HG03025 (cell line): ENCODE results near the gene MT3.
"Not testable (repeated sequence)": the region's sequence is repeated elsewhere in the genome, so short reads cannot be mapped to it uniquely, and the experiment has no call there.

Source experiments
- ATAC-seq: cut with Tn5 transposase; IDR thresholded peaks from one replicate; pipeline ENCODE4 v1.9.1; 2021; ENCODE audit warnings: mild to moderate bottlenecking, moderate library complexity; ENCODE audit not compliant: unreplicated experiment, low FRiP score

The MT3 gene

GRCh38 chr16:56577300-56577625, 12.1 kb upstream of the MT3 start:
- no peak for ATAC-seq

GRCh38 chr16:56580391-56581048, 8.8 kb upstream of the MT3 start:
- ATAC-seq, result no peak

- not testable (repeated sequence) for ATAC-seq
Observed at GRCh38 chr16:56582911-56583310, 6.4 kb upstream of the MT3 start.

- ATAC-seq, result no peak
Observed at GRCh38 chr16:56583351-56584168, 5.8 kb upstream of the MT3 start.

- no peak for ATAC-seq
Observed at GRCh38 chr16:56584276-56584675, 5.1 kb upstream of the MT3 start.

GRCh38 chr16:56588781-56589140, 567 bp upstream of the MT3 start:
- ATAC-seq, result no peak

- no peak for ATAC-seq
Observed at GRCh38 chr16:56591377-56592060, 2.2 kb downstream of the MT3 start.

GRCh38 chr16:56593573-56594291, 4.4 kb downstream of the MT3 start:
- no peak for ATAC-seq

GRCh38 chr16:56594292-56594619, 4.9 kb downstream of the MT3 start:
- no peak for ATAC-seq

GRCh38 chr16:56600398-56600999, 11.2 kb downstream of the MT3 start:
- no peak for ATAC-seq

GRCh38 chr16:56601325-56601724, 12.0 kb downstream of the MT3 start:
- no peak for ATAC-seq

- no peak for ATAC-seq
Observed at GRCh38 chr16:56603589-56603988, 14.3 kb downstream of the MT3 start.

GRCh38 chr16:56604966-56605365, 15.6 kb downstream of the MT3 start:
- ATAC-seq, result no peak

- no peak for ATAC-seq
Observed at GRCh38 chr16:56605475-56605874, 16.1 kb downstream of the MT3 start.

GRCh38 chr16:56606071-56606475, 16.7 kb downstream of the MT3 start:
- no peak for ATAC-seq

GRCh38 chr16:56606476-56607108, 17.3 kb downstream of the MT3 start:
- ATAC-seq, result no peak

- no peak for ATAC-seq
Observed at GRCh38 chr16:56607109-56607618, 17.8 kb downstream of the MT3 start.

- ATAC-seq, result no peak
Observed at GRCh38 chr16:56607675-56608042, 18.3 kb downstream of the MT3 start.

- ATAC-seq, result peak; percentile 78
Observed at GRCh38 chr16:56608043-56608875, 18.9 kb downstream of the MT3 start, which contains the start of gene MT2A. TSS of gene MT2A (plus strand) at chr16:56608584. CDS start at chr16:56608656, 72 bp downstream.
